DOHH2 (cell line): ENCODE data around the gene SCYL1.

Experiments
- H3F3A ChIP-seq: fragments of 200-600 bp; sonication (generic), shearing (Covaris generic); 2 replicates; pipeline ENCODE4 v1.6.0; 2016; ENCODE audit warnings: antibody characterized with exemption, mild to moderate bottlenecking; ENCODE audit not compliant: control insufficient read depth, insufficient read depth
- H3K27ac ChIP-seq: fragments of 200-600 bp; sonication (generic); 2 replicates; pipeline ENCODE4 v1.5.1; 2014; ENCODE audit warnings: low read depth, mild to moderate bottlenecking, low read length, moderate library complexity
- H3K27me3 ChIP-seq: fragments of 200-600 bp; sonication (generic); 2 replicates; pipeline ENCODE4 v1.6.1; 2014; ENCODE audit warnings: mild to moderate bottlenecking, low read length, mixed read lengths; ENCODE audit not compliant: control insufficient read depth
- H3K36me3 ChIP-seq: fragments of 200-600 bp; sonication (generic); 2 replicates; pipeline ENCODE4 v1.6.1; 2014; ENCODE audit warnings: mild to moderate bottlenecking, low read length, moderate library complexity, mixed read lengths; ENCODE audit not compliant: control insufficient read depth
- H3K4me1 ChIP-seq: fragments of 200-600 bp; sonication (generic); 2 replicates; pipeline ENCODE4 v1.6.1; 2014; ENCODE audit warnings: mild to moderate bottlenecking, low read length, mixed read lengths; ENCODE audit not compliant: control insufficient read depth
- H3K4me2 ChIP-seq: fragments of 200-600 bp; sonication (generic); 2 replicates; pipeline ENCODE4 v1.6.0; 2014; ENCODE audit warnings: mild to moderate bottlenecking, low read length, moderate library complexity
- H3K4me3 ChIP-seq: fragments of 200-600 bp; sonication (generic); 2 replicates; pipeline ENCODE4 v1.5.1; 2014; ENCODE audit warnings: mild to moderate bottlenecking, low read length, mixed read lengths
- H3K79me2 ChIP-seq: fragments of 200-600 bp; sonication (generic); 2 replicates; pipeline ENCODE4 v1.6.1; 2014; ENCODE audit warnings: mild to moderate bottlenecking, low read length, mixed read lengths; ENCODE audit not compliant: control insufficient read depth
- H3K9me2 ChIP-seq: fragments of 200-600 bp; sonication (generic); replicated peaks from 2 replicates; pipeline ENCODE4 v1.6.1; 2014; ENCODE audit warnings: mild to moderate bottlenecking, low read length, mixed read lengths; ENCODE audit not compliant: control insufficient read depth
- H3K9me3 ChIP-seq: fragments of 200-600 bp; sonication (generic); 2 replicates; pipeline ENCODE4 v1.6.1; 2014; ENCODE audit warnings: antibody characterized with exemption, low read length, mixed read lengths; ENCODE audit not compliant: control insufficient read depth, insufficient read depth
- H4K20me1 ChIP-seq: fragments of 200-600 bp; sonication (generic); 2 replicates; pipeline ENCODE4 v1.6.0; 2014; ENCODE audit warnings: low read depth, mild to moderate bottlenecking, antibody characterized with exemption, low read length, moderate library complexity; ENCODE audit not compliant: control insufficient read depth, insufficient read depth
- CTCF ChIP-seq: fragments of 200-600 bp; sonication (generic); IDR thresholded peaks from one replicate; pipeline ENCODE4 v1.5.1; 2014; ENCODE audit warnings: antibody characterized with exemption, mild to moderate bottlenecking, low read depth, low read length; ENCODE audit not compliant: poor library complexity, severe bottlenecking
- EZH2phosphoT487 ChIP-seq: fragments of 200-600 bp; sonication (generic); IDR thresholded peaks from 2 replicates; pipeline ENCODE4 v1.6.1; 2017; ENCODE audit warnings: borderline replicate concordance, mild to moderate bottlenecking, antibody characterized with exemption, low read length, moderate library complexity, mixed read lengths

SCYL1 gene

GRCh38 chr11:65530157-65530496, 5.2 kb downstream of the SCYL1 start:
- H3F3A ChIP-seq, result no peaks in the 10 kb centered on the region; the same call in 1 of the 2 replicates
- no peaks in the 10 kb centered on the region for H3K9me3 ChIP-seq
- no peaks in the 10 kb centered on the region for H3K9me2 ChIP-seq
- peaks cover 10% of the 10 kb centered on the region for H3K4me1 ChIP-seq
- no peak overlapping the region for H3K27ac ChIP-seq
- no peak overlapping the region for H3K4me2 ChIP-seq
- no peaks in the 10 kb centered on the region for H3K27me3 ChIP-seq
- peaks cover 55% of the 10 kb centered on the region for H3K36me3 ChIP-seq
- TF ChIP-seq EZH2phosphoT487, result no peak
- peak; percentile 50 for TF ChIP-seq CTCF
- H3K79me2 ChIP-seq, result peaks cover 19% of the 10 kb centered on the region
- H4K20me1 ChIP-seq, result peaks cover 9% of the 10 kb centered on the region; the same call in 1 of the 2 replicates
- no peak overlapping the region for H3K4me3 ChIP-seq

GRCh38 chr11:65532388-65533064, 7.6 kb downstream of the SCYL1 start:
- H3K79me2 ChIP-seq, result no peaks in the 10 kb centered on the region
- H3K36me3 ChIP-seq, result peaks cover 35% of the 10 kb centered on the region
- no peaks in the 10 kb centered on the region for H3K9me3 ChIP-seq
- H3K4me1 ChIP-seq, result no peaks in the 10 kb centered on the region
- H3F3A ChIP-seq, result no peaks in the 10 kb centered on the region; the same call in 1 of the 2 replicates
- H3K4me2 ChIP-seq, result no peak overlapping the region
- no peak for TF ChIP-seq EZH2phosphoT487
- no peak for TF ChIP-seq CTCF
- H4K20me1 ChIP-seq, result no peaks in the 10 kb centered on the region
- no peaks in the 10 kb centered on the region for H3K27me3 ChIP-seq
- no peaks in the 10 kb centered on the region for H3K9me2 ChIP-seq
- H3K4me3 ChIP-seq, result no peak overlapping the region
- H3K27ac ChIP-seq, result no peak overlapping the region

- no peaks in the 10 kb centered on the region; the same call in 1 of the 2 replicates for H3F3A ChIP-seq
Measured at GRCh38 chr11:65535102-65535501, 10.2 kb downstream of the SCYL1 start.

More at GRCh38 chr11:65535102-65535501, 10.2 kb downstream of the SCYL1 start:
- Histone ChIP-seq H4K20me1 (no peaks in the 10 kb centered on the region), H3K27me3 (no peaks in the 10 kb centered on the region), H3K4me1 (peaks cover 6% of the 10 kb centered on the region; the same call in 1 of the 2 replicates), H3K27ac (no peak overlapping the region), H3K79me2 (no peaks in the 10 kb centered on the region), H3K9me3 (no peaks in the 10 kb centered on the region), H3K36me3 (peaks cover 33% of the 10 kb centered on the region), H3K4me3 (no peak overlapping the region), H3K9me2 (no peaks in the 10 kb centered on the region), H3K4me2 (no peak overlapping the region)
- TF ChIP-seq EZH2phosphoT487 (no peak), CTCF (no peak)
